ENCODE measurements around the gene LYPD8. TPM values are rescaled to one million over a fixed set of nuclear protein-coding genes. Genes with fewer than 3 reads are reported as not detected.

Gene LYPD8
- total RNA-seq, 1 experiment from 2014 or later, result 0.51 TPM

DNA sequence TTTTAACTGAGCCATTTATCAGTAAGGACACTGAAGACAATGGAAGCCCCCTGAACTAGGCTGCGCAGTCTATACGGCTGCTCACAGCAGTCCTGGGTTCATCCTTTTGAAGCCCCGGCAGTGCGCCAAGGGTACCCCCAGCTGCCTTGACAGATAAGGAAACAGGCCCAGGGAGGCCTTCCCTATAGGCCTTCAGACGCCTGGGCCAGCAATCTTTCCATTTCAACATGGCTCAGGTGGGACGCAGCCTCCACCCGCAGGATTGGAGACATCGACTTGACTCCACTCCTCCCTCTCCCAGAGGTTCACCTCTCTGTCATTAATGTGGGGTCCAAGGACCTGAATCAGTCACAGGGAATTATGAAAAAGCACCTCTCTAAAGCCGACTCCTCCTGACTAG lies 2.8 kb upstream of the LYPD8 start:
- no peak for DNase-seq (ENCODE audit: low read depth)

DNA sequence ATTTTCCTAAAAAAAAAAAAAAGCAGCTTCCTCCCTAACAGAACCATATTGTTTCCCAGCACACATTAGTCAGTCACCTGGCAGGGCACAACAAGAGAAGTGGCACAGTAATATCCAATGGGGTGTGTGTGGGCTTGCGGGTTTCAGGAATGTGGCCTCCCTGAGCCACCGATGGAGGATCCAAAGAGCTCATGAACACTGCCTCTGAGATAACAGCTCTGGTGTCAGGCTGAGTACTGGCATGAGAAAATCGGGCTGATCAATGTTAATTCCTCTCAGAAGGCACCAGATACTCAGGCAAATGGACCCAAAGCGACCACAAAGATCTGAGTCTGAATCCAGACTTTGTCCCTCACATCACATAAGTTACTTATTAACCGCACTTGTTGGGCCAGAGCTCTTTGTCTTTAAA lies 2.2 kb upstream of the LYPD8 start:
- peak; percentile 15 for DNase-seq (ENCODE audit: low read depth)

DNA sequence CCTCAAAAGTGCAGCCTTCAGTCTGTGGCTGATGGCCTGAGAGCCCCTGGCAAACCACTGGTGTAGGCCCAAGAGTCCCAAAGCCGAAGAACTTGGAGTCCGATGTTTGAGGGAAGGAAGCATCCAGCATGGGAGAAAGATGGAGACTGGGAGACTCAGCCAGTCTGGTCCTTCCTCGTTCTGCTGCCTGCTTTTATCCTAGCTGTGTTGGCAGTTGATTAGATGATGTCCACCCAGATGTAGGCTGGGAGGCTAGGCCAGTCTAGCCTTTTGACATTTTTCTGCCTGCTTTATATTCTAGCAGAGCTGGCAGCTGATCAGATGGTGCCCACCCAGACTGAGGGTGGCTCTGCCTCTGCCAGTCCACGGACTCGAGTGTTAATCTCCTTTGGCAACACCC lies 1.1 kb upstream of the LYPD8 start:
- DNase-seq (ENCODE audit: low read depth), result no peak

DNA sequence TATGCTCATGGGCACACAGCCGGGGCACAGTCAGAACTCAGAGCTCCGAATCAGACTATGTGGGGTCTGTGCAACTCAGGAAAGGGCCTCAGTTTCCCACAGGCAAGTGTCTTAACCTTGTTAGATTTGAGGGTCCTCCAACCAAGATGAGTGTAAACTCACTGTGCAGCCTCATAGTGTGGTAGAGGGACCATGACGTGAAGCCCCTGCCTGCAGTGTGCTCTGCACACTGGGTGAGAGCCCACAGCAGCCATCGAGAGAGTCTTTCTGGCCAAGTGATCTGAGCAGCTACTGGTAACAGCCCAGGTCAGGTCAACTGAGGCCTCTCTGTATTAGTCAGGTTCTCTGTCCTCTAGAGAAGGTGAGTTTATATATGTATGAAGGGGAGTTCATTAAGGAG lies 592 bp upstream of the LYPD8 start:
- DNase-seq (ENCODE audit: low read depth), result no peak

DNA sequence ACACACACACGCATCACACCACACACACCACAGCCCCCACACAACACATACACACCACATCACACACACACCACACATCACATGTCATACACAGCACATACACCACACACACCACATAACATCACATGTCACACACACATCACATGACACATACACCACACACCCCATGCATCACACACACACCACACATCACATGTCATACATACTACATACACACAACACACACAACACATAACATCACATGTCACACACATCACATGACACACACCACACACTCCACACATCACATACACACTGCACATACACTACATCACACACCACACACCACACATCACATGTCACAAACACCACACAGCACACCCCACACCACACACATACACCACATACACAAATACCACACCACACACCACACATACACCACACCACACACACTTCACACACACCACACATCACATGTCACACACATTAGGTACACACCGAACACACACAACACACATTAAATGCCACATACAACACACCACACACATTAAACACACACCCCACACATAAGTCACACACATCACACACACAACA lies 1.8 kb downstream of the LYPD8 start:
- no peak for DNase-seq (ENCODE audit: low read depth)

DNA sequence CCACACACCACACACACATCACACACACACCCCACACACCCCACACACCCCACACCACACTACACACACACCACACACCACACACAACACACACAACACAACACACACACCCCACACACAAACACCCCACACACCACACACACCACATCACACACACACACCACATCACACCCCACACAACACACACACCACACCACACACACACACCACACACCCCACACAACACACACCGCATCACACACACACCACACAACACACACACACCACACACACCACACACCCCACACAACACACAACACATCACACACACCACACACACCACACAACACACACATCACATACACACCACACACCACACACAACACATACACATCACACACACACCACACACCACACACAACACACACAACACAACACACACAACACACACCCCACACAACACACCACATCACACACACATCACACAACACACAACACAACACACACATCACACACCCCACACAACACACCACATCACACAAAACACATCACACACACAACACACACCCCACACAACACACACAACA lies 2.4 kb downstream of the LYPD8 start:
- DNase-seq (ENCODE audit: low read depth), result no peak

DNA sequence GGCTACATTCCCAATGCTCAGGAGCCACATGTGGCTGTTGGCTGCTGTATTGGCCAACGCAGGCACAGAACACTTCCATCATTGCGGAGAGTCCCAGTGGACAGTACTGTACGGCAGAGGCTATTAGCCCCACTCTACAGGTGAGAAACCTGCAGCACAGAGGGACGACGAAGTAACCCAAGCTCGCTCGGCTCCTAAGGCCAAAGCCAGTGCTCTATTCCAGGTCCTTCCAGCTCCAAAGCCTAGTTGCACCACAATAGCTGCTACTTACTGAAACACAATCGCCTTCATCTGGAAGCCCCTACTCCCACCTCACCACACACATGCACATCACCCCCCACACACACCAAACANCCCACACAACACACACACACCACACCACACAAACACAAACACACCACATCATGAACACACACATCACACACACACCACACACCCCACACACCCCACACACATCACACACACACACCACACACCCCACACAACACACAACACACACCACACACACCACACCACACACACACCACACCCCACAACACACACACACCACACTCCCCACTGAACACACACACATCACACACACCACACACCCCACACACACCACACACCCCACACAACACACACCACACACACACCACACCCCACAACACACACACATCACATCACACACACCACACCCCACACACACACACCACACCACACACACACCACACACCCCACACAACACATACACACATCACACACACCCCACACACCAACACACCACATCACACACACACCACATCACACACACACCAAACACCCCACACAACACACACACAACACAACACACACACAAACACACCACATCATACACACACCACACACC lies 3.2 kb downstream of the LYPD8 start:
- peak; percentile 9 for DNase-seq (ENCODE audit: low read depth)

DNA sequence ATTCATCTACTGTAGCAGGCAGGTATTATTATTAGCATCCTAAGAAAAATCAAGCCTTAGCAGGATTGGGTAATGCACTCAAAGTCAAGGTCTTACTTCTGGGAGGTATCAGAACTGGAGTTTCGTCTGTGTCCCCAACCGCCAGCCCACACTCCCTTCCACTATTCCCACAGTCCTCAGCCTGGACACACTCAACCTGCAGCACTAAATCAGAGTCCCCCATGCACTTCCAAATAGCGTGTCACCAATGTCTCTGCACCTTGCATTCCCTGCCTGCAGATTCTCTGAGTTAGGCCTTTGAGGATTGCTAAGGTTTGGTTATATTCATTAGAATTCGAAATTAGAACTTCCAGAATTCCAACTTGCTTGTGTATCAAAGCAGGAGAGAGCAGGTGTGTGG lies 3.9 kb downstream of the LYPD8 start:
- no peak for DNase-seq (ENCODE audit: low read depth)

DNA sequence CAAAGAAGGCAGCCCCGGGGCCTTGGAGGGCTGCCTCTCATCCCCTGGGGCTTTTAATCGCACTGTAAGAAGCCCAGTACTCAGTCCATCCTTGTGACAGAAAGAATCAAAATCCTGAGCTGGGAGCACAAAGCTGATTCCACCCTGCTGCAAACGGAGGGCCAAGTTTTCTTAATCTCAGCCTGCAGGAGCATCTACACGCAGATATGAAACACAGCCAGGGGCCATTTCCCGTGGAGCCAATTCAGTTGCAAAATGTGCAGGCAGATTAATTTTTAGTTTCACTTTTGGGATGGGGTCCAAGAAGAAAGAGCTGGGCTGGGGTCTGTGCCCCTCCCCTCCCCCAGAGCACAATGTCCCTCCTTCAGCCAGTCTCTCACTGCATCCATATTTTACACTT lies 4.4 kb downstream of the LYPD8 start:
- DNase-seq (ENCODE audit: low read depth), result no peak

DNA sequence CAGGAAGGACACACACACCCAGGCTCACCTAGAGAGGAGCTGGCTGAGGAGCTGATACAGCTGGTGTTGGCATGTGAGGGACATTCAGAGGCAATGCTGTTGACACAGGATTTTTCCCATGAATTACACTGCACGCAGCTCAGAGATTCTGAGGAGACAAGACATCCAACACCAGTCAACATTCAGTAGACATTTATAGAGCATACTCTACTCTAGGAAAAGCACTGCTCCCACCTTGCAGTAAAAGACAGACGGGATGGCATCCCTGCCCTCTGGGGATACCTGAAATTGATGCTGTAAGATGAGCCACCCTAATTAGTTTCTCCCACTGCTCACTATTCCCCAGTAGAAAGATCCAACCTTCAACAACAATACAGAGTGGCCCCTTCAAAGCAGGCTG lies 5.1 kb downstream of the LYPD8 start:
- no peak for DNase-seq (ENCODE audit: low read depth)

DNA sequence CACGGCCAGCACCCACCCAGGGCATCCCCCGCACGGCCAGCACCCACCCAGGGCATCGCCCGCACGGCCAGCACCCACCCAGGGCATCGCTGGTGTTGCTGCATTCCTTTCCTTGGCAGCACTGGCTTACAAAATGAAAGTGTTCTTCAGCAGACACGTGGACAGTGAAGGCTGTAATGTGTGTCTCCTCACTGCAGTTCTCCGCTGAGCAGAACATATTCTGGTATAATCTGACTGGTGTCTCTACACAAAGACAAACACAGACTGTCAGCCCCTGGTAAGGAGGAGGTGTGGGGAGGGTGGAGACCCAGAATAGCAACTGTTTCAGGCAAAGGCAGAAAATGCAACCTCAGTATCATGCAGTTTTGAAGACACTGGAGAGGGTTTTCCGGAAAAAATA lies 7.3 kb downstream of the LYPD8 start:
- peak; percentile 56 for DNase-seq (ENCODE audit: low read depth)

DNA sequence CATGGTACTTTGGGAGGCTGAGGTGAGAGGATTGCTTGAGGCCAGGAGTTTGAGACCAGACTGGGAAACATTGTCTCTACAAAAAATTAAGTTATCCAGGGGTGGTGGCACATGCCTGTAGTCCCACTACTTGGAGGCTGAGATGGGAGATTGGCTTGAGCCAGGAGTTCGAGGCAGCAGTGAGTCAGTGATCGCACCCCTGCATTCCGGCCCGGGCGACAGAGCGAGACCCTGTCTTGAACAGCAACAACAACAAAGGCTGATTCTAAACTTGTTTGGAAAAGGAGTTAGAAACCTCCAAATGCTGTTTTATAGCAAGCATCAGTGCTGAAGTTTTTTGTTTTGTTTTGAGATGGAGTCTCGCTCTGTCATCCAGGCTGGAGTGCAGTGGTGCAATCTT lies 14.7 kb downstream of the LYPD8 start:
- no peak for DNase-seq (ENCODE audit: low read depth)

DNA sequence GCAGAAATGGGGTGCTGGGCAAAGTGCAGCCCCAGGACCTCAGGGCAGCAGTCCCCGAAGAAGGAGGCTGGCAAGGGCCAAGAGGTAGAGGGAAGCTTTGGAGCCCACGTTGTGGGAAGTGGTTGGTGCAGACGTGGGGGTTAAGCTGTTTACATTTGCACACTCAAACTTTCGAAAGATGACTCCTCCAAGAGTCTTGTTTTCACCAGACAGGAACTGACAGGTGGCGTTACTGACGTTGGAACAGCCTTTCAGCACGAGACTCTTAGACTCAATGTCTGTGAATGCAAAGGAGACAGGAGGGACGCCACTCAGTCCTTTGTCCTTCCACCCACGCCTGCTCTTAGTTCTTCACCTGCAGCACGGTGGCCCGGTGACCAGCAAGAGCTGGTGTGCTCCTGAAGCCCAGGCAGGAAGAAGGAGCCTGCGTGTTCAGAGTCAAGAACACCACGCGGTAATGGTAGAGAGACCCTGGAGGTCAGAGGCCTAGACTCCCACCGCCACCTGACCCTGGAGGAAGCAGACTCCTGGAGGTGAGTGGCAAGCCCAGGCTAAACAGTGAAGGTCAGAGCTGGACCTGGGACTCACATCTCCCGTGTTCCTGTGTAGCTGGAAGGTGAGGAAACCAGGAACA lies 15.9 kb downstream of the LYPD8 start:
- DNase-seq (ENCODE audit: low read depth), result no peak

DNA sequence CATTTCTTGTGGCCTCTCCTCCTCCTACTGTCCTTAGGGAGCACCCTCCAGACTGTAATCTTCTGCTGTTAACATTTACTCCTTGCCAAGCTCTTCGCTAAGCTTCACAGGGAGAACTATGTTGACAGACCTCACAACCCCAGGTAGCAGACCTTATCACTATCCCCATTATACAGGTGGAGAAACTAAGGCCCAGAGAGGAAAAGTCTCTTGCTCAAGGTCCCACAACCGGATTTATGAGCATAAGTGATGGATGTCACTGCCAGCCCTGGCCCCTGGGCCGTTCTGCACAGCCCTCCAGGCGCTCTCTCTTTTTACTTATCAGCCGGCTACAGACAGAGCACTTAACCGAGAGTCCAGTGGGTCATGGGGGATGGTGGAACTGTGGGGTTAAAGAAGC lies 18.1 kb downstream of the LYPD8 start:
- no peak for DNase-seq (ENCODE audit: low read depth)

DNA sequence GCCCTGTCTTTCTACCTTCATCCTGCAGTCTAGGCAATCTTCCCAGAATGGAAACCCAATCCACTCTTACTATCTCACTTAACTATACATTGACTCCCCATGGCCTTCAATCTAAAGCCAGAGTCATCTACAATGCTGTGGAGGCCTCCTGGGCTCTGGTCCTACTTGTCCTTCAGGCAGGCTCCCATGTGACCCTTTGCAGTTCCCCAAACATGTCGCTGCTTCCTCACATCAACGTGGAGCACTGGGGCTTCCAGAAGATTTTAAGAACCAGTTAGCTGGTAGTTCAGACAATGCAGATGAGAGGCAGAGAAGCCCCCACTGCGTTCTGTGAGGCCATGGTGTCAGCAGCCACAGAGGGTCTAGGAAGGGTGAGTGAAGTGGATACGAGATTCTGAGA lies 18.6 kb downstream of the LYPD8 start:
- no peak for DNase-seq (ENCODE audit: low read depth)

DNA sequence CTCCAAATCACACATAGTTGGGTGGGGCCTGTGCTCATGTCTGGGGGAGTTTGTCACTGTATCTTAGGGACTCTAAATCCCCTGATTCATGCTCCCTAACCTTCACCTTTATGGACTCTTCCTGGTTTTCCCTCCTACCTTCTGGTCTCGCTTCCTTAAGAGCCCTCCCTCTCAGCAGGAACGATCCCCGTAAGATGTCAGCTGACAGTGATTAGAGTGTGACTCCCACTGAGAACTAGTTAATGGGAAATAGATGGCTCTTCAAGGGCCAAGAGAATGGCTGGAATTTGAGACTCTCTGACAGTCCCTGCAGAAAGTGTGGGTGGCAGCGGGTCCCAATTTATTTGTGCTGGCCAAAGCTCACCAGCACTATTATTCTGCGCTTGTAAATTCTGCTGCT lies 22.0 kb downstream of the LYPD8 start:
- no peak for DNase-seq (ENCODE audit: low read depth)

DNA sequence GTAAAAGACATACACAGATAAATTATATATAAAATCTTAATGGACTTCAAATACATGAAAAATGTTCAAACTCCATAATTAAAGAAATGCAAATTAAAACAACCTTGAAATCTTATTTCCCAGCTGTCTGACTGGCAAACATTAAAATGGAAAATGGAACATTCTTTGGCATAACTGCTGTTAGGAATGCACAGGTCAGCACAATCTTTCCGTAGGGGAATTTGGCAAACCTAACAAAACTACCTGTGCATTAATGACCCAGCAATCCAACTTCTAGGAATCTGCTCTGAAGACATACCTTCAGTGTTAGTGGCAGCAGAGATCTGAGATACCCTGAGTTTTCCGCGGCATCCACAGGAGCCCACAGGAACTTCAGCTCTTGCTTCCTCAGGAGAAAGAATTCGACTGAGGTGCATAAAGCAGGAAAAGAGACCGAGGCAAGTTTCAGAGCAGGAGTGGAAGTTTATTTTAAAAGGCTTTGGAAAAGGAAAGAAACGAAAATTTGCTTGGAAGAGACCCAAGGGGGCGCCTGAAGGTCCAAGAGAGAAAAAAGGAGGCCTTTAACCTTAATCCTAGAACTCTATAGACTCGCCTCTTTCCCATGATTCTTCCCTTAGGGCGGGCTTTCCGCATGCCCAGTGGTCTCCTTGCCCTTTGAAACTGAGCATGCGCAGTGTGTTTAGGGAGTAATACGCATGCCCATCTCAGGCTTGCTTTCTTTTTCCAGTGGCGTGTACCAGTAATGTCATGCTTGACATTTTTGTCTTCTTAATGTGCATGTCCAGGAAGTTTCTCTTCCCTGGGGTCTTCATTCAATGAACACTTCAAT lies 24.8 kb downstream of the LYPD8 start:
- DNase-seq (ENCODE audit: low read depth), result peak; percentile 73

DNA sequence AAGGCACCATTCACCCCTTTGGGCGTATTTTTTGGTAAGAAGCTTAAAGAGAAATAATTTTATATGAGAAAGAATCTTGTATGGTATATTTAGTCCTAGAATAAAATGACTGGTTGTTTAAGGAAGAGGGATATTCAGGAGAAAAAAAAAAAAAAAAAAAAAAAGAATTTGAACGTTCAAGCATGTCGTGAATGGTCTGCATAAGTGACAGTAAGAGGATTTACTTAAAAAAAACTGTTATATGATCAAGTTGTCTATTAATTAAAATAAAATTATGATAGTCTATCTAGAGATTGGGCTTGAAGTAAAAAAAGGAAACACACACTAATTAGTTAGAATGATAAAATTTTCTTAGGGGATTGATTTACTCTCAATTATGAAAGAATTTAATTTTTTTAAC lies 41.3 kb downstream of the LYPD8 start:
- DNase-seq (ENCODE audit: low read depth), result no peak

DNA sequence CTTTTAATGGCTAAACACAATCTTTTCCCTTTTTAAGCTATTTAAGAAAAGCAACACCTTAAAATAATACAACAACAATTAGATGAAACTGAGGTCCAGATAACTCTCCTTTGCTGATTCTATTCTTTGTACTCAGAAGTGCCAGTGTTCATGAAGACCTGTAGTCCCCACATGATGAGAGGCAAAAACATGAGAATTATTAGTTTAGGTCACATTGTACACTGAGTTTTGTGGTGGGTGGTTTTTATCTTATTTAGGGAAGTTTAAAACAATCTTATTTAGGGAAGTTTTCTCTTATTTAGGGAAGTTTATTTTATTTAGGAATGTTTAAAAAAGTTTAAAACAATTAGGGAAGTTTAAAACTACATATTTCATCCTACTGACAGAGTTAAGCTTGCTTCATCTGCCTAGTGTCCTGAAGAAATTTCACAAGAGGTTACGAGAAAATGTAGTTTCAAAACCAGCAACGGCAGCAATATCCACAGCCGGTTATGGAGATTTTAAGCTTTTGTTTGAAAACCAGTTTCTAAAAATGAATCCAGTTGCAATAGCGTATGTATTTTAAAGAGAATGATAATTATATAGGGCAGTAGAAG lies 45.2 kb downstream of the LYPD8 start:
- DNase-seq (ENCODE audit: low read depth), result no peak

DNA sequence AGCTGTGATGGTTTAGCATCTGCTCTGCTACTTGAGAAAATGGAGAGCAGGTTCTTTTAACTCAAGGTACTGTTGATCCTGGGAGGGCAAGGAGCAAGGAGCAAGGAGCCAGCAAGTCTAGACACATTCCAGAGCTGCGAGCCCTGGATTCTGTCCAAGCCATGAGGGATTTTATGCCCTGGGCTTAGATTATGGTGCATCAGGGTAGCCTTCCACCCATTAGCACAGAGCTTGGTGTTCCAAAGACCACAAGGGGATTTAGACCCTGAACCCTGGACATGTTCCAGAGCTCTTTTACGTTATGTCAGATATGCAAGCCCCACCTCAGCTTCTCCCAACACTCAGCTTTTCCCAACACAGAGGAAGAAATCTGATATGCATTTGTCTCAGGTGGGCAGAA lies 51.0 kb downstream of the LYPD8 start:
- no peak for DNase-seq (ENCODE audit: low read depth)

DNA sequence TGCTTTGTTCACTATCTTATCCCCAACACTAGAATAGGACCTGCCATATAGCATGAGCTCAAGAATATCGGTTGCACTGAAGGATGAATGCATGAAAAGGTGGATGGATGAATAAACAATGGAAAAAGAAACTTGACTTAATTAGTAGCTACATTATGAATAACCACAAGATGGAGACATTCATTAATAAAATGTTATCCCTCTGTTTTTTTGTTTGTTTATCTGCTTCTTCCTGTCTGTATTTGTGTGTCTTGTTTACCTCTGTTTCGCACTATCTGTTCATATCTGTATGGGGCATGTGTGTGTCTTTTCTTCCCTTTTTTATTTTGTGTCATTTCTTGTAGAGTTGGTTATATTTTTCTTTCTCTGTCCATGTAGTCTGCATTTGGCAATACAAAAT lies 51.9 kb downstream of the LYPD8 start:
- DNase-seq (ENCODE audit: low read depth), result no peak

DNA sequence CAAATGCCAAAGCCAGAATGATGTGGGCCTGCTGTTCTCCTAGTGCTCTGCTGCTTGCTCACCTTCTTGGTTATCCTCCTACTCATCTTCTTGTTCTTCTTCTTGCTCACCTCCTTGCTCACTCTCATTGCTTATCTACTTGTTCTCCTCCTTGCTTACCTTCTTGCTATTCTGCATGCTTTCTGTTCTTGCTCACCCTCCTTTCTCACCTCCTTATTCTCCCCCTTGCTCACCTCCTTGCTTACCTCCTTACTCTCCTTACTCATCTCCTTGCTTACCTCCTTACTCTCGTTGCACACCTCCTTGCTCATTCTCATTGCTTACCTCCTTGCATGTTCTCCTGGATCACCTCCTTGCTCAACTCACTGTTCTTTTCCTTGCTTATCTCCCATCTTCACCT lies 52.8 kb downstream of the LYPD8 start, which contains the start of gene OR14I1:
Gene OR14I1, minus strand, starts transcription at position 53 of the 400 bp plus-strand sequence.
- DNase-seq (ENCODE audit: low read depth), result no peak
